ENCODE measurements around the gene KRTAP13-3. TPM values are rescaled to one million over a fixed set of nuclear protein-coding genes. Genes with fewer than 3 reads are reported as not detected.

Gene KRTAP13-3
- total RNA-seq, 2 donors from 2014 or later, result not detected

DNA sequence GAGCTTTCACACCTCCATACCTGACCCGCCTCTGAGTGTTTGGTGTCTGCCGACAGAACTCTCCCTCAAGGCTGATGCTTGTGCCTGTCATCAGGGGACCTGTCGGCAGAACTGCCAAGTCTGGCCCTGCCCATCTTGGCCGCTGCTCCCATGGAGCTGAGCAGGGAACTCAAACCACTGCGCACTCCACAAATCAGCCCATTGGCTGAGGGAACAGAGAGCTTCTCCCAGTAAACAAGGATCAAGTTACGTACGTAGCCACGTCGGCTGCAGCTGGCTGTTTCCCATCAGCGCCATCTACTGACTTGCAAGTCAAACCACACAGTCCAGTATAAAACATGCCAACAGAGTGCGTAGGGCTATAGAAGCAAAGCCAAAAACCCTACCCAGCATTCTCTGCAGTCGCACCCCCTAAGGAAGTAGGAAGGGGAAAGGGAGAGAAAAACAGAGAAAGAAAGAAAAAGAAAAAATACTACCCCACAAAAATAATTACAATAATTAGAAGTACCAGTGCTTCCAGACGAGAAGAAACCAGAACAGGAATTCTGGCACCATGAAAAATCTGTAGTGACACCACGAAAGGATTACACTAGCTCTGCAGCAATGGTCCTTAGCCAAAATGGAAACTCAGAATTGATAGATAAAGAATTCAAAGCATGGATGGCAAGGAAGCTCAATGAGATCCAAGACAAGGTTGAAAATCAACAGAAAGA, 16.8 kb downstream of the KRTAP13-3 start:
- ATAC-seq (replicated peaks in 1 of 2), result peak in 1 of 2 donors; percentile 37
- H3K27ac Mint-ChIP-seq, result no peak overlapping the region
- no peaks in the 10 kb centered on the region for H3K36me3 Mint-ChIP-seq (ENCODE audit: insufficient read depth in 2 of 2)
- peaks cover 4% of the 10 kb centered on the region for H3K4me1 Mint-ChIP-seq (ENCODE audit: low read depth)
- H3K27me3 Mint-ChIP-seq (ENCODE audit: low read depth), result no peaks in the 10 kb centered on the region
- no peak overlapping the region for H3K4me3 Mint-ChIP-seq
- peak in 1 of 2 donors; percentile 3 for DNase-seq
- peaks cover 0 to 2% of the 10 kb centered on the region in 2 donors for H3K9me3 Mint-ChIP-seq

- ATAC-seq (replicated peaks in 1 of 2), result no peak
- DNase-seq, result no peak
- no peaks in the 10 kb centered on the region for H3K27me3 Mint-ChIP-seq (ENCODE audit: low read depth)
- H3K9me3 Mint-ChIP-seq, result no peaks in the 10 kb centered on the region
- no peaks in the 10 kb centered on the region for H3K36me3 Mint-ChIP-seq (ENCODE audit: insufficient read depth in 2 of 2)
- no peak within 1 kb of the TSS for H3K4me3 Mint-ChIP-seq
- no peaks in the 10 kb centered on the region for H3K4me1 Mint-ChIP-seq (ENCODE audit: low read depth)
- no peak within 1 kb of the TSS for H3K27ac Mint-ChIP-seq
Observed at GRCh38 chr21:30395731-30396130, 30.0 kb downstream of the KRTAP13-3 start, which contains the start of gene KRTAP13-1. Gene KRTAP13-1 (plus strand): TSS chr21:30396031. CDS start chr21:30396087, 56 bp downstream.

- no peak overlapping the region for H3K4me3 Mint-ChIP-seq
- peaks cover 0 to 1% of the 10 kb centered on the region in 2 donors for H3K36me3 Mint-ChIP-seq (ENCODE audit: insufficient read depth in 2 of 2)
- no peaks in the 10 kb centered on the region for H3K4me1 Mint-ChIP-seq (ENCODE audit: low read depth)
- ATAC-seq (replicated peaks in 1 of 2) (no peak), DNase-seq (no peak)
- peaks cover 5 to 6% of the 10 kb centered on the region in 2 donors for H3K9me3 Mint-ChIP-seq
- no peak overlapping the region for H3K27ac Mint-ChIP-seq
- no peaks in the 10 kb centered on the region for H3K27me3 Mint-ChIP-seq (ENCODE audit: low read depth)
Observed at GRCh38 chr21:30391492-30392025, 34.2 kb downstream of the KRTAP13-3 start.

DNA sequence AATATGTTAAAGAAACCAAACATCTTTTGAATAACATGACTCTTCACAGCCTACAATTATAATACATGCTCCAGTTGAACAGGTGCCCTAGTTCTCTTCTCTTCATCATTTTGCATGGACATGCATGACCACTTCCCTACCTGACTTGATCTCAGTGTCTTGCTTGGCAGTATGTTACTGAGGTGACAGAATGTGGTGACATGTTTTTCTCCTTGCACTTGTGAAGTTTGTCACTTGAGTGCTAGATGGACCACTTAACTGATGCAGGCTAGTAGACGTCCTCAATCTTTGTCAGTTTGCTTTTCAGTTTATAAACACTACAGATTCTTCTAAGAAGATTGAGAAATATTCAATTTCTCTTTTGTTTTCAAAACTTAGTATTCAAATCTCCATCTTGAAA, 43.5 kb downstream of the KRTAP13-3 start:
- ATAC-seq (replicated peaks in 1 of 2), result no peak
- Mint-ChIP-seq H3K4me1 (ENCODE audit: low read depth) (no peaks in the 10 kb centered on the region), H3K4me3 (no peak overlapping the region), H3K9me3 (no peaks in the 10 kb centered on the region), H3K27ac (no peak overlapping the region), H3K36me3 (ENCODE audit: insufficient read depth in 2 of 2) (no peaks in the 10 kb centered on the region), H3K27me3 (ENCODE audit: low read depth) (no peaks in the 10 kb centered on the region)
- DNase-seq, result no peak

Other genes with a start within 250 kb of the KRTAP13-3 start
- not detected for gene CLDN8, start 209.8 kb downstream of the KRTAP13-3 start, total RNA-seq
- not detected for gene KRTAP24-1, start 143.0 kb downstream of the KRTAP13-3 start, total RNA-seq
- gene KRTAP25-1, start 136.4 kb downstream of the KRTAP13-3 start, total RNA-seq, result not detected
- gene KRTAP26-1, start 105.6 kb downstream of the KRTAP13-3 start, total RNA-seq, result not detected
- gene KRTAP27-1, start 88.2 kb downstream of the KRTAP13-3 start, total RNA-seq, result not detected
- gene KRTAP23-1, start 77.3 kb downstream of the KRTAP13-3 start, total RNA-seq, result not detected
- gene KRTAP13-2, start 53.7 kb downstream of the KRTAP13-3 start, total RNA-seq, result not detected
- not detected for gene KRTAP13-1, start 29.9 kb downstream of the KRTAP13-3 start, total RNA-seq
- not detected for gene KRTAP13-4, start 4.3 kb upstream of the KRTAP13-3 start, total RNA-seq
- not detected for gene KRTAP15-1, start 14.3 kb upstream of the KRTAP13-3 start, total RNA-seq
- gene KRTAP19-1, start 54.4 kb upstream of the KRTAP13-3 start, total RNA-seq, result not detected
- gene KRTAP19-2, start 61.5 kb upstream of the KRTAP13-3 start, total RNA-seq, result not detected
- not detected for gene KRTAP19-3, start 66.1 kb upstream of the KRTAP13-3 start, total RNA-seq
- not detected for gene KRTAP19-4, start 71.2 kb upstream of the KRTAP13-3 start, total RNA-seq
- gene KRTAP19-5, start 76.2 kb upstream of the KRTAP13-3 start, total RNA-seq, result not detected
- gene KRTAP19-6, start 115.9 kb upstream of the KRTAP13-3 start, total RNA-seq, result not detected
- not detected for gene KRTAP19-7, start 135.4 kb upstream of the KRTAP13-3 start, total RNA-seq
- gene KRTAP22-2, start 164.5 kb upstream of the KRTAP13-3 start, total RNA-seq, result not detected
- not detected for gene KRTAP6-3, start 166.5 kb upstream of the KRTAP13-3 start, total RNA-seq
- gene KRTAP6-2, start 173.0 kb upstream of the KRTAP13-3 start, total RNA-seq, result not detected
- not detected for gene KRTAP22-1, start 175.2 kb upstream of the KRTAP13-3 start, total RNA-seq
- gene KRTAP6-1, start 188.0 kb upstream of the KRTAP13-3 start, total RNA-seq, result not detected
- gene KRTAP20-1, start 190.5 kb upstream of the KRTAP13-3 start, total RNA-seq, result not detected
- not detected for gene KRTAP20-4, start 194.7 kb upstream of the KRTAP13-3 start, total RNA-seq
- gene KRTAP20-2, start 209.3 kb upstream of the KRTAP13-3 start, total RNA-seq, result not detected
- not detected for gene KRTAP20-3, start 216.9 kb upstream of the KRTAP13-3 start, total RNA-seq